ENCODE results near the gene PHC2.

PHC2 gene

GRCh38 chr1:33430692-33431593 lies at the start of gene PHC2:
Gene PHC2 (minus strand): TSS chr1:33431095. CDS start chr1:33375539, 55,556 bp downstream.
- DNase-seq (ENCODE audit: extremely low spot score), result peak; percentile 95
- POLR2A ChIA-PET, result no interaction called here

DNA sequence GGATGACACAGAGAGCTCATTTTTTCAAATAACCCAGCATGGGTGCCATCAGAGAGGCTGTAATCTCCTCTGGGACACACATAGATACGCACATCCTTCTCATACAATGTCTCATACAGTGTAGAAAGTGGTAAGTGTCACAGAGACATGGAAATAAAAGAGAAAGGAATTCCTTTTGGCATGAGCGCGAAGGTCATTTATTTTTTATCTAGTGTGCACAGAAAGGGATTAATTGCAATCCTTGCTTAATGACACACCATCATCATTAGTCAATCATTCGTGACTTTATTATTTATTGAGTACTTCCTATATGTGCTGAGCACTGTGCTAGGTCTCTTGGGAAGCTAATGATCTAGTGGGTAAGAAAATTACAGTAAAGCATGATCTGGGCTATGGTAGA lies 46.6 kb upstream of the PHC2 start:
- CTCF ChIA-PET, result interaction anchor here (2.8 kb wide), 1 partner anchor 182 kb away, joined by 8 read pairs; no protein-coding TSS in a partner anchor
- TF ChIP-seq, protein P1, sequence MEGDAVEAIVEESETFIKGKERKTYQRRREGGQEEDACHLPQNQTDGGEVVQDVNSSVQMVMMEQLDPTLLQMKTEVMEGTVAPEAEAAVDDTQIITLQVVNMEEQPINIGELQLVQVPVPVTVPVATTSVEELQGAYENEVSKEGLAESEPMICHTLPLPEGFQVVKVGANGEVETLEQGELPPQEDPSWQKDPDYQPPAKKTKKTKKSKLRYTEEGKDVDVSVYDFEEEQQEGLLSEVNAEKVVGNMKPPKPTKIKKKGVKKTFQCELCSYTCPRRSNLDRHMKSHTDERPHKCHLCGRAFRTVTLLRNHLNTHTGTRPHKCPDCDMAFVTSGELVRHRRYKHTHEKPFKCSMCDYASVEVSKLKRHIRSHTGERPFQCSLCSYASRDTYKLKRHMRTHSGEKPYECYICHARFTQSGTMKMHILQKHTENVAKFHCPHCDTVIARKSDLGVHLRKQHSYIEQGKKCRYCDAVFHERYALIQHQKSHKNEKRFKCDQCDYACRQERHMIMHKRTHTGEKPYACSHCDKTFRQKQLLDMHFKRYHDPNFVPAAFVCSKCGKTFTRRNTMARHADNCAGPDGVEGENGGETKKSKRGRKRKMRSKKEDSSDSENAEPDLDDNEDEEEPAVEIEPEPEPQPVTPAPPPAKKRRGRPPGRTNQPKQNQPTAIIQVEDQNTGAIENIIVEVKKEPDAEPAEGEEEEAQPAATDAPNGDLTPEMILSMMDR (IDR thresholded peaks at IDR 0.05; ENCODE audit: control extremely low read depth, extremely low read depth, low read depth, missing control alignments), result no peak
- POLR2A ChIA-PET, result no interaction called here
- DNase-seq (ENCODE audit: extremely low spot score), result no peak

More at GRCh38 chr1:33430692-33431593, at the start of gene PHC2:
- TF ChIP-seq, protein P1 (IDR thresholded peaks at IDR 0.05; ENCODE audit: control extremely low read depth, extremely low read depth, low read depth, missing control alignments), result peak; percentile 25
- CTCF ChIA-PET, result interaction anchor here (1.0 to 2.1 kb wide), 2 partner anchors 8 to 40 kb away, joined by 4 read pairs; no protein-coding TSS in a partner anchor

GRCh38 chr1:33473900-33474299 lies 43.0 kb upstream of the PHC2 start:
- TF ChIP-seq, protein P1 (IDR thresholded peaks at IDR 0.05; ENCODE audit: control extremely low read depth, extremely low read depth, low read depth, missing control alignments), result no peak
- DNase-seq (ENCODE audit: extremely low spot score), result no peak
- ChIA-PET CTCF (interaction anchor here (1.3 to 10.5 kb wide), 4 partner anchors 8 to 178 kb away, joined by 3 to 158 read pairs (median 34); no protein-coding TSS in a partner anchor), POLR2A (no interaction called here)

- CTCF ChIA-PET, result interaction anchor here (0.9 to 10.5 kb wide), 11 partner anchors 8 to 357 kb away, joined by 3 to 158 read pairs (median 6); no protein-coding TSS in a partner anchor
Measured at GRCh38 chr1:33472269-33472980, 41.5 kb upstream of the PHC2 start, which contains the start of gene ZSCAN20. Gene ZSCAN20 (plus strand): TSS chr1:33472645. CDS start chr1:33479289, 6,644 bp downstream.

GRCh38 chr1:33471416-33471815 lies 40.5 kb upstream of the PHC2 start:
- no peak for DNase-seq (ENCODE audit: extremely low spot score)
- TF ChIP-seq, protein P1 (IDR thresholded peaks at IDR 0.05; ENCODE audit: control extremely low read depth, extremely low read depth, low read depth, missing control alignments), result no peak
- ChIA-PET CTCF (interaction anchor here (0.7 to 10.5 kb wide), 37 partner anchors 9 to 415 kb away, joined by 3 to 158 read pairs (median 4); no protein-coding TSS in a partner anchor), POLR2A (no interaction called here)

More at GRCh38 chr1:33472269-33472980, 41.5 kb upstream of the PHC2 start, which contains the start of gene ZSCAN20:
- POLR2A ChIA-PET, result no interaction called here
- TF ChIP-seq, protein P1 (IDR thresholded peaks at IDR 0.05; ENCODE audit: control extremely low read depth, extremely low read depth, low read depth, missing control alignments), result no peak
- peak; percentile 91 for DNase-seq (ENCODE audit: extremely low spot score)

DNA sequence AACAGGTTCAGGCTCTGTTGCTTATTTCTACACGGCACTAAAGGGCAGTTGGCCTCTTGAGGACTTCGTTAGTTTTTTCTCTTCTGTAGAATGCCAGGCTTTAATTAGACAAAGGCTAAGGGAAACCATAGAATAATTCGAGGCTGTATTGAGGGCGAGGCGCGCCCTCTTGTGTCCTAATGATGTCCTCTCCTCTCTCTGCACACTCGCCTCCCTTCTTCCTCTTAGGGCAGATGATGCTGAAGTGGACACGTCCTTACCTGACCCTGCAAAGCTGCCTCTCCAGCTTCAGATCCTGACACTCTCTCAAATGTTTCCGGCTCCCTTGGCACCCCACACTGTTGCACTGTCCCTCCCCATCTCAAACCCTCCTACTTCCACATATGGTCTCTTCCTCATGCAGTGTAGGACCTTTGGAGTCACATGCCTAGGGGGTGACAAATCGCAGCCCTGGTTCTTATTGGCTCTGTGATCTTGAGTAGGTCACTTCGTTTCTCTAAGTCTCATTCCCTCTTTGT lies 39.7 kb upstream of the PHC2 start:
- DNase-seq (ENCODE audit: extremely low spot score), result peak; percentile 75
- ChIA-PET POLR2A (no interaction called here), CTCF (interaction anchor here (0.6 to 10.5 kb wide), 34 partner anchors 10 to 414 kb away, joined by 3 to 158 read pairs (median 4); no protein-coding TSS in a partner anchor)
- TF ChIP-seq, protein P1 (IDR thresholded peaks at IDR 0.05; ENCODE audit: control extremely low read depth, extremely low read depth, low read depth, missing control alignments), result peak; percentile 87
